ENCODE data around the gene CD2BP2.
"Not testable (repeated sequence)": the region's sequence is repeated elsewhere in the genome, so short reads cannot be mapped to it uniquely, and the experiment has no call there.

Gene CD2BP2

DNA sequence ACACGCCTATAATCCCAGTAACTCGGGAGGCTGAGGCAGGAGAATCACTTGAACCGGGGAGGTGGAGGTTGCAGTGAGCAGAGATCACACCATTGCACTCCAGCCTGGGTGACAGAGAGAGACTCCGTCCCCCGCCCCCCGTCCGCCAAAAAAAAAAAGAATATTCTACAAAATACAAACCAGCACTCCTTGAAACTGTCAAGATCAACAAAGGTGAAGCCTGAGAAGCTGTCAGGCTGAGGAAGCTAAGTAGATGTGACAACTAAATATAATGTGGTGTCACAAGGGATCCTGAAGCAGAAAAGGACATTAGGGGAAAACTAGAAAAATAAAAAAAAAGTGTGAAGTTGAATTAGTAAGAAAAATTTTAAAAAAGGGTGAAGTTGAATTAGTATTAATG lies 6.2 kb downstream of the CD2BP2 start:
- no peaks in the 10 kb centered on the region for H3K27me3 ChIP-seq (ENCODE audit: insufficient read depth, low read depth)
- H3K4me3 ChIP-seq (IDR thresholded peaks at IDR 0.05; ENCODE audit: insufficient read depth, low read depth, low read length): no peak overlapping the region
- peaks cover 51% of the 10 kb centered on the region for H3K4me1 ChIP-seq (ENCODE audit: low read depth, poor library complexity, severe bottlenecking)
- TF ChIP-seq CTCF (conservative IDR thresholded peaks at IDR 0.05; ENCODE audit: low read depth, low read length): no peak
- no peak overlapping the region for H2AFZ ChIP-seq (ENCODE audit: low read depth)
- H3K79me2 ChIP-seq (ENCODE audit: insufficient read depth, low read depth): peaks cover 7% of the 10 kb centered on the region; the same call in 1 of the 2 replicates
- no peaks in the 10 kb centered on the region for H3K36me3 ChIP-seq (ENCODE audit: insufficient read depth)
- H4K20me1 ChIP-seq (ENCODE audit: insufficient read depth): no peaks in the 10 kb centered on the region
- H3K27ac ChIP-seq: peak overlapping the region; percentile 73
- no peak overlapping the region for H3K9ac ChIP-seq
- 0 out of 2 replicates have a peak overlapping the region, but pooled peaks have one; percentile 90 for H3K4me2 ChIP-seq

- H3K27ac ChIP-seq: no peak overlapping the region
- H3K4me3 ChIP-seq (IDR thresholded peaks at IDR 0.05; ENCODE audit: insufficient read depth, low read depth, low read length): no peak overlapping the region
- H2AFZ ChIP-seq (ENCODE audit: low read depth): no peak overlapping the region
- no peaks in the 10 kb centered on the region for H4K20me1 ChIP-seq (ENCODE audit: insufficient read depth)
- no peaks in the 10 kb centered on the region for H3K79me2 ChIP-seq (ENCODE audit: insufficient read depth, low read depth)
- H3K27me3 ChIP-seq (ENCODE audit: insufficient read depth, low read depth): no peaks in the 10 kb centered on the region
- H3K4me2 ChIP-seq: no peak overlapping the region
- TF ChIP-seq CTCF (conservative IDR thresholded peaks at IDR 0.05; ENCODE audit: low read depth, low read length): no peak
- H3K4me1 ChIP-seq (ENCODE audit: low read depth, poor library complexity, severe bottlenecking): peaks cover 53% of the 10 kb centered on the region
- H3K9ac ChIP-seq: no peak overlapping the region
- H3K36me3 ChIP-seq (ENCODE audit: insufficient read depth): no peaks in the 10 kb centered on the region
Measured at GRCh38 chr16:30348113-30348512, 7.0 kb downstream of the CD2BP2 start.

GRCh38 chr16:30346286-30346685 lies 8.8 kb downstream of the CD2BP2 start:
- Histone ChIP-seq H3K4me1 (ENCODE audit: low read depth, poor library complexity, severe bottlenecking) (peaks cover 61% of the 10 kb centered on the region), H3K9ac (no peak overlapping the region), H4K20me1 (ENCODE audit: insufficient read depth) (no peaks in the 10 kb centered on the region), H3K4me2 (no peak overlapping the region), H3K27ac (no peak overlapping the region), H3K27me3 (ENCODE audit: insufficient read depth, low read depth) (no peaks in the 10 kb centered on the region), H3K79me2 (ENCODE audit: insufficient read depth, low read depth) (no peaks in the 10 kb centered on the region), H3K4me3 (IDR thresholded peaks at IDR 0.05; ENCODE audit: insufficient read depth, low read depth, low read length) (no peak overlapping the region), H3K36me3 (ENCODE audit: insufficient read depth) (no peaks in the 10 kb centered on the region), H2AFZ (ENCODE audit: low read depth) (no peak overlapping the region)
- no peak for TF ChIP-seq CTCF (conservative IDR thresholded peaks at IDR 0.05; ENCODE audit: low read depth, low read length)

GRCh38 chr16:30343491-30343820 lies 11.7 kb downstream of the CD2BP2 start:
- H3K4me1 ChIP-seq (ENCODE audit: low read depth, poor library complexity, severe bottlenecking): peaks cover 34% of the 10 kb centered on the region
- peak overlapping the region; percentile 56 for H2AFZ ChIP-seq (ENCODE audit: low read depth)
- peak overlapping the region; percentile 92 for H3K4me2 ChIP-seq
- H3K27me3 ChIP-seq (ENCODE audit: insufficient read depth, low read depth); H3K4me3 ChIP-seq (IDR thresholded peaks at IDR 0.05; ENCODE audit: insufficient read depth, low read depth, low read length); H3K36me3 ChIP-seq (ENCODE audit: insufficient read depth); H3K79me2 ChIP-seq (ENCODE audit: insufficient read depth, low read depth); H4K20me1 ChIP-seq (ENCODE audit: insufficient read depth): not testable (repeated sequence)
- peak overlapping the region; percentile 35; the same call in 1 of the 2 replicates for H3K9ac ChIP-seq
- peak overlapping the region; percentile 77 for H3K27ac ChIP-seq

GRCh38 chr16:30342751-30343490 lies 12.2 kb downstream of the CD2BP2 start:
- H3K27me3 ChIP-seq (ENCODE audit: insufficient read depth, low read depth): no peaks in the 10 kb centered on the region
- H3K9ac ChIP-seq: peak overlapping the region; percentile 35; the same call in 1 of the 2 replicates
- no peak overlapping the region for H3K4me3 ChIP-seq (IDR thresholded peaks at IDR 0.05; ENCODE audit: insufficient read depth, low read depth, low read length)
- H4K20me1 ChIP-seq (ENCODE audit: insufficient read depth): no peaks in the 10 kb centered on the region
- H3K79me2 ChIP-seq (ENCODE audit: insufficient read depth, low read depth): no peaks in the 10 kb centered on the region
- peaks cover 34% of the 10 kb centered on the region for H3K4me1 ChIP-seq (ENCODE audit: low read depth, poor library complexity, severe bottlenecking)
- H3K4me2 ChIP-seq: peak overlapping the region; percentile 92
- H2AFZ ChIP-seq (ENCODE audit: low read depth): peak overlapping the region; percentile 56; the same call in 1 of the 2 replicates
- H3K27ac ChIP-seq: peak overlapping the region; percentile 77
- no peak for TF ChIP-seq CTCF (conservative IDR thresholded peaks at IDR 0.05; ENCODE audit: low read depth, low read length)
- H3K36me3 ChIP-seq (ENCODE audit: insufficient read depth): no peaks in the 10 kb centered on the region

GRCh38 chr16:30341971-30342370 lies 13.1 kb downstream of the CD2BP2 start:
- not testable (repeated sequence) for H3K4me3 ChIP-seq (IDR thresholded peaks at IDR 0.05; ENCODE audit: insufficient read depth, low read depth, low read length); H4K20me1 ChIP-seq (ENCODE audit: insufficient read depth); H3K27ac ChIP-seq; H3K27me3 ChIP-seq (ENCODE audit: insufficient read depth, low read depth); H2AFZ ChIP-seq (ENCODE audit: low read depth); H3K79me2 ChIP-seq (ENCODE audit: insufficient read depth, low read depth); H3K9ac ChIP-seq; H3K36me3 ChIP-seq (ENCODE audit: insufficient read depth)
- peaks cover 34% of the 10 kb centered on the region for H3K4me1 ChIP-seq (ENCODE audit: low read depth, poor library complexity, severe bottlenecking)
- peak overlapping the region; percentile 92; the same call in 1 of the 2 replicates for H3K4me2 ChIP-seq
